ENCODE results near the gene UTP11. TPM values are rescaled to one million over a fixed set of nuclear protein-coding genes. Genes with fewer than 3 reads are reported as not detected.

Gene UTP11
- total and polyA plus RNA-seq, 2 of the 8 experiments (the other 6 are each of a cell fraction or from before 2014, with no cell fraction given) = 19.5 to 60.5 TPM

- TF ChIP-seq CHD7 (IDR thresholded peaks at IDR 0.05; ENCODE audit: insufficient replicate concordance, low read length) = no peak
Observed at GRCh38 chr1:38071312-38072256, 59.0 kb downstream of the UTP11 start (continued).
